Stimulated activated CD4-positive, alpha-beta T cell treated with anti-CD3 and anti-CD28 coated beads, Interleukin-2, amount 100 ng/mL, for 4 hours (primary cell): ENCODE data around the gene CLIP4.
"Not testable (repeated sequence)": the region's sequence is repeated elsewhere in the genome, so short reads cannot be mapped to it uniquely, and the experiment has no call there.

Source experiments
- DNase-seq: peaks from one replicate; pipeline ENCODE4 v3.0.0-alpha.2; 2020; ENCODE audit warnings: low read depth

CLIP4 gene

DNA sequence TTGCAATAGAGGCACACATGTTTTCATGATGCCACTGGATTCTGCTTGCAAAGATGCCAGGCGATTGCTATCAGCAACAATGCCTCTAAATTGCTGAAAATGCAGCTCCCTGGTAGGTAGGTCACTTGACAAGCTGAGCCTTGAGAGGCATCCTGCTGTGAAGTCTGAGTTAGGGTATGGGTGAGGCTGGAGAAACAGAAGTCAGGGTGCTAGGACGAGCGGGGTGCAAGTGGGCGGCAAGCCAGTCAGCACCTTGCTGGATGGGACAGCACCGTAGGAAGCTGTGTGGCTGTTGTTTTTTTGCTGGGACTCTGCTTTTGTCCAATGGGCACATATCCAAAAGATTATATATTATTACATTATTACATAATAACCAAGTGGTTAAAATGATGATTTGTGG lies 10.5 kb upstream of the CLIP4 start:
- DNase-seq = no peak

DNA sequence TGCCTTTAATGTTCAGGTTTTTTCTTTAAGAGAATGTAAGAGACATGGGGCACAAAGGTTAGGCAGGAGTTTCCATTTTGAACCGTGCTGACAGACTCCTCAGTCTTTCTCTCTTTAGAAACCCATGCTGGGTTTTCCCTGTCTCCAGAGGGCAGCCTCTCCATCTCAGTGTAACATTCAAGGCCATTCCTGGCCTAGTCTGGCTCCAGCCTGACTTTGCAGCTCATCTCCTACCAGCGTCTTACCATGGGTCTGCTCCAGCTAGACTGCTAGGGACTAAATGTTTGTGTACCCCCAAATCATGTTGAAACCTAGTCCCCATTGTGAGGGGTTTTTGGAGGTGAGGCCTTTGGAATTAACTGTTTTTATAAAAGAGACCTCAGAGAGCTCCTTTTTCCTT lies 9.8 kb upstream of the CLIP4 start:
- DNase-seq = no peak

DNA sequence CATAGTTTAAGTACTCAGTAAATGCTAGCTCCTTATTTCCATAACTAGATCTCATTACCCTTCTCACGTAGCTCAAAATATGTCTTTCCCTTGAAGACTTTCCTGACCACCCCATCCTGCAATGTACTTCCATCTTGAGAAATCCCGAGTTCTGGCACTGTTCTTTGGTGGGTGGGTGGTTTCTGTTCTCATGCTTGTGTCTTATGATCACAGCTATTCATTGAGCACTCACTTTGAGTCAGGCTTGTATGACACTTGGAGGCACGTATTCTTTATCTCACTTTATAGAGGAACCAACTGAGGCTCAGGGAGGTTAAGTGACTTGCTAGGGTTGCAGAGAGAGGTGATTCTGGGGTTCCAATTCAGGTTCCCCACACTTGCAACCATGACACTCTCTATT lies 9.0 kb upstream of the CLIP4 start:
- no peak for DNase-seq

DNA sequence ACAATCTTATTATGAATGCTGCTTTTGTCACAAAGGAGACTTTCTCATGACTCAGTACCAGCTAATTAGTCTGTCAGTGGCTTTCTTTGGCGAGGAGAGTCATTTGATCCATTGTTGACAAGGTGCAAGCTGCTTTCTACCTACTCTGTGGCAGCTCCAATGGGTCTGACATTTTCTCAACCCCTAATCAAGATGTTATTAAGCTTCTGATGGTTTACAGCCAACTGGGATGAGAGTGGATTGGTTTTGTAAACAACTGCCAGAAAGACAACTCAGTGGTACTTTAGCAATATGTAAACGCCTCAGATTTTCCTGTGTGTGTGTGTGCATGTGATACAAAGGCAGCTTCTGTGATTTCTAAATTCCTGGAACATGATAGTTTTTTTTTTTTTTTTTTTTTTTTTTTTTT lies 8.2 kb upstream of the CLIP4 start:
- no peak for DNase-seq

DNA sequence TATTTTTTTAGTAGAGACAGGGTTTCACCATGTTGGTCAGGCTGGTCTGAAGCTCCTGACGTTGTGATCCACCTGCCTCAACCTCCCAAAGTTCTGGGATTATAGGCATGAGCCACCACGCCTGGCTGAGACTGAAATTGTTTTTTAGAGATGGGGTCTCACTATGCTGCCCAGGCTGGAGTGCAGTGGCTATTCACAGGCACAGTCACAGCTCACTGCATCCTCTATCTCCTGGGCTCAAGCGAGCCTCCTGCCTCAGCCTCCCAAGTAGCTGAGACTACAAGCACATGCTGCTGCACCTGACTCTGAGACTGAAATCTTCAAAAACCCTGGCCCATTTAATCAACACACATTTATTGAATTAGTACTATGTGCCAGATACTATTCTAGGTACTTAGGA lies 7.7 kb upstream of the CLIP4 start:
- DNase-seq = not testable (repeated sequence)

DNA sequence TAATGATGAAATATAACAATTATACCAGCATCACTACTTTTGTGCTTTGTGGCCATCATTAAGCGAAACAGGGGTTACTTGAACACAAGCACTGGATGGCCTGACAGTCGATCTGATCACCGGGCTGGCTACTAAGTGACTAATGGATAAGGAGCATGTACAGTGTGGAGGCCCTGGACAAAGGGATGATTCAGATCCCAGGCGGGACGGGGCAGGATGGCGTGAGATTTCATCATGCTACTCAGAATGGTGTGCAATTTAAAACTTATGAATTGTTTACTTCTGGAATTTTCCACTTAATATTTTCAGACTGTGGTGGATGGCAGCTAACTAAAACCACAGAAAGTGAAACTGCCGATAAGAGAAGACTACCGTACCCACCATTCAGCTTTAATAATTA lies 7.0 kb upstream of the CLIP4 start:
- DNase-seq = no peak

DNA sequence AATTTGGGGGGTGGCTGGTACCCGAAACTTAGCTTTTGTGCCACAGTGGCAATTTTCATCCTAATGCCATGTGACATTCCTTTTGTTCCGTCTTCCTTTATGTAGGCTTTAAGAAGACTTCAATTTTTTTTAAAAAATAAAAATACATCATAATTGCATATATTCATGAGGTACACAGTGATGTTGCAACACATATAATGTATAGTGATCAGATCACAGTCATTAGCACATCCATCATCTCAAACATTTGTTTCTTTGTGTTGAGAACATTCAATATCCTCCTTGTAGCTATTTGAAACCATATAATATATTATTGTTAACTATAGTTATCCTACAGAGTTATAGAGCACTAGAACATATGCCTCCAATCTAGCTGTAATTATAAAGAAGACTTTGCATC lies 6.0 kb upstream of the CLIP4 start:
- no peak for DNase-seq

DNA sequence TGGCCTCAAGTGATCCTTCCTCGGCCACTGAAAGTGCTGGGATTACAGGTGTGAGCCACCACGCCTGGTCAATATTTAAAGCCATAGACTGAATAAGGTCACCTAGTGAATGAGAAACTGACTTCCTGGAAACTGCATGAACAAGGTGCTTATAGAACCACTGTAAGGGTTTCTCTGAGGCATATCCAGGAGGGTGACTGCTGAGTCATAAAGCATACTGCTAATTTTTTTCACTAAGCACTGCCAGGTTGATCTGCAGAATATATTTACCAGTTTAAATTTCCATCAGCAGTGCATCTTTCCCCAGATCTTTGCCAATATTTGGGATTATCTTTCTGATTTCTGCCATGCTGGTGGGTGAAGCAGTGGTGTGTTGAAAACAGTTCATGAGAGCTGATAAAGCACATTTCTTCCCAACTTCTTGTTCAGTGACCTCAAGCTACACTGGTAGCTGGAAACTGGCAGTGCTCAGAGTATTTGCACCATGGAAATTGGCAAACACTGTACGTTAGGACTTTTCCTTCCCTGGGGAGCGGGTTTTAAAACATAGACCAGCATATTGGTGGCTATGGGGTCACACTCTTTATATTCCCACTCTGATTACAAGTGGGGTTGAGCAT lies 4.2 kb upstream of the CLIP4 start:
- DNase-seq = no peak

DNA sequence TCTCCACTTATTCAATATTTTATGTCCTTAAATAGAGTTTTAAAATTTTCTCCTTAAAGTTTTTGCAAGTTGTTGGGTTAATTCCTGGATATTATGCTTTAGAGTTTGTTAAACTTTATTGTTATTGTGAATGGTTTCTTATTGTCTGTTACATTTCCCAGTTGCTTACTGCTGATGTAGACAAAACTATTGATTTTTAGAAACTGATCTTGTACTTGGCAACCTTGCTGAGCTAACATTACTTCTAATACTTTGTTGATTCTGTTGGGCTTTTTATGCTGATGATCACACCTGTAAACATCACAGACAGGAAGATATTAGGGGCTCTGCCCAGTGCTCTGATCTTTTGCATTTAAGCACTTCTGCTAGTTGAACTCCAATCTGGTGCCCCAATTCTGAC lies 2.8 kb upstream of the CLIP4 start:
- no peak for DNase-seq

DNA sequence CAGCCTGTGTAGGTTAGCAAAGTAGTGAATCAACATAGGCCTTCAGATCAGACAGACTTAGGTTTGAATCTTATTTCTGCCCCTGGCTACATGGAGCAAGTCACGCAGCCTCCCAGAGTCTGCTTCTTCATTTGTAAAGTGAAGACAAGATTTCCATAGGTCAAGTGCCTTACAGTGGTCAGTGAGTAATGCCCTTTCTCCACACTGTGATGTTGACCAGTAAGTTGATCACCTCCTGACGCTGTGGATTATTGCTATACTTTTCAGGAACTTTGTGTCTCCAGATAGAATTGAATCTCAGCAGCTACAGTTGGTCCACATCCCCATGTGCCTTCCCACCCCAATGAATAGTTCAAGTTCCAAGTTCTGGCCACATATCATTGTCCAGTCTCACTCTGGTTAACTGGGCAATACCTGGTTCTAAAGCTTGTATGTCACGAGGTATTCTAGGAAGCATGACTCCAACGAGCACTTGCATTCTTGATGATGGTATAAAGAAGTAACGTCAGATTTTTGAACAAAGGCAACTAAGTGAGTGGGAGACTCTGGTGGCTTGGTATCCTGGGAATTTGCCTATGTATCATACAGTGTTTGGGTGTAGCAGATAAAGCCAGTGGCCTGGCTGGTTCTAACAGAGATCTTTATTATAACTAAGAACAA lies 2.1 kb upstream of the CLIP4 start:
- no peak for DNase-seq

DNA sequence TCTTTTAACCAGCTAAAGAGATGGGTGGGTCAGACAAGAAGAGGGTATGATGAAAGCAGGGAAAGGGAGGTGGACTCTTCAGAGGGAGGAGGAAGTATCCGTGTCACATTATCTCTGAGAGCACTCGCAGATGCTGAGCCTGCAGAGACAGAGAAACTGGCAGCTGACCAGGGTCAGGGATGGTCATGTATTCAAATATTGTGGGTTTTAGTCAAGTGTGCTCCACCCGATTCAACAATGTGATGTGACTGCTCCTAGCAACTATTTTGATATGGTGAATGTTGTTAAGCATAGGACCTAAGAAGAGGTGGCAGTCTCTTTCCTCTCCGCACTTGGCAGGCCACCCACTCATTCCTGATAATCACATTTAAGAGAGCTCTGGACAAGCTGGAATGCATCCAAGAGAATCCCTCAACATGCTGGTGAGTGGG lies 1.3 kb upstream of the CLIP4 start:
- no peak for DNase-seq

DNA sequence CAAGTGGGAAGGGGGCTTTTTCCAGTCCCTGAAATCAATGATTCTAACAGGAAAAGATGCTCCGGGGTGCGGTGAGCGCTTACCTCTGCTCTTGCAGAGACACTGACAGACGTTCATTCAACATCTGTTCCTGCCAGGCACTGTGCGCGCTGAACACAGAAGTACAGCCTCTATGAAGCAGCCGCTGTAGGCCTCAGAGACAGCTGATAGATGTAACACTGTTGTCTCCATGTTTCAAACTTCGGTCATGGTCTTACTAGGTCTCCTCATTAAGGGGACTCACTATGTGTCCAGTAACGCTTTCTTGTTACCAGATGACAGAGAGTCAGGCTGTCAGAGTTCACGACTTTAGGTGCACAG lies 649 bp upstream of the CLIP4 start:
- DNase-seq = no peak

DNA sequence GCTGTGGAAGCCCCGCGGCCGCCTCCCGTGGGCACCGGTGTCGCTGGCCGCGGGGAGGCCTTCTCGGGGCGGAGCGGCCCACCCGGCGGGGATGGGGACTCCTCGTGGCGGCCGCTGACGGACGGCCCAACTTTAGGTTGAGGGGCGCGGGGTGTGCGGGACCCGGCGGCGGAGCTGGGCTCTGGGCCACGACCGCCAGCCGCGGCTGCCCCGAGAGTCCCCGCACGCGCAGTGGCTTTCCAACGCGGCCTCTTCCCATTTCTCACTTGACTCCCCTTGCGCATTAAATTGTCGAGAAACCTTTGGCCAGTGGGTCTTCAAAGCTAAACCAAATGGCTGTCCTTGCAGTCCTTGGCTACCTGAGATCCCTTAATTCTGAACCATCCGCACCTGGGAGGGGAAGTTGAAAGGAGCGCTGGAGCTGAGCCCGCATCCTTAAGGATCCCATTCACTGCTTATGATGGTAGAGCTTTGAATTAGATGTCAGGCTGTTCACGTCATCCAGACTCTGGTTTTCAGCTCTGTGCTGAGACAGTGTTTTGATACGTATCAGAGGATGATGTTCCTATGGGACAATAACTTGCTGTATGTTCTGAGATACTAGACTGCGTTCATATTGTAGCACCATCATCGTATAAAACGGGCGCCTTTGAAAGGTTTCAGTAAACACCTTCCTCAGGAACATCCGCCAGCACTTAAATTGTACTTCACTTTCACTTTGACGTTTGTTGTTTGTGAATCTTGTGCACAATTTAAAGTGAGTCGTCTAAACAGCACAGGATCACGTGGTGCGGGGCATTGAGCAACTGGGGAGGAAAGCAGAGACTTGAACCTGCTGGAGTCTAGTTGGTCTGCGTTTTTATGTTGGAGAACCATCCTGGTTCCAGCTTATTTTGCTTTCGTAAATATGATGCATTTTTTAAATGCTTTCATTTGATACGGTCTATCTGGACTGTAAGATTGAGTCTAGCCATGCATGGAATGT lies 874 bp downstream of the CLIP4 start:
- peak; percentile 54 for DNase-seq

DNA sequence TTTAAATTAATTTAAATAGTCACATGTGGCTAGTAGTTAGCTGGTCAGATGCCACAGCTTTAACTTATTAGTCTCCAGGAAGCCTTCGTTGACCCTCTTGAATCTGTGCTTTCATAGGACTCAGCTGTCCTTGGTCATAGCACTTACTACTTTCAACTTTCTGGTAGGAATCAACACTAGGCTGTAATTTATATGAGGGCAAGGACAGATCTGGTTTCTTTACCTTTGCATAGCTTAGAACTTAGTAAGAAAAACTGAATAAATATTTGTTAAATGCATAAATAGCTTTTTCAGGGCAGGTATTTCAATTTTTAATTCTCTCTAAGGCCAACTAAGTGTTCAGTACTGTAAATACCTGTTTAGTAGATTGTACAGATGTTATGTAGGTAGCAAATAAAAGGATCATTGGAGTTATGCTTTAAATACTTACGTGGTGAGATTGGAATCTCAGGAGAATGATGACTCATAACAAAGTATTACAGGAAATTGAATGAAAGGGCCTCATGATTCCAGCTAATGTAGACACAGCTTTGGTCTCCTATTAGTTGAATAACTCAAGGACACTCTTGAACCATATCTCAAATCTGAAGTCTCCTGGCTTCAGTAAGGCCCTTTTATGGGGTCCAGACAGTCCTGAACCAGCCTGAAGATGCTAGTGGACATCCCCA lies 2.6 kb downstream of the CLIP4 start:
- no peak for DNase-seq

DNA sequence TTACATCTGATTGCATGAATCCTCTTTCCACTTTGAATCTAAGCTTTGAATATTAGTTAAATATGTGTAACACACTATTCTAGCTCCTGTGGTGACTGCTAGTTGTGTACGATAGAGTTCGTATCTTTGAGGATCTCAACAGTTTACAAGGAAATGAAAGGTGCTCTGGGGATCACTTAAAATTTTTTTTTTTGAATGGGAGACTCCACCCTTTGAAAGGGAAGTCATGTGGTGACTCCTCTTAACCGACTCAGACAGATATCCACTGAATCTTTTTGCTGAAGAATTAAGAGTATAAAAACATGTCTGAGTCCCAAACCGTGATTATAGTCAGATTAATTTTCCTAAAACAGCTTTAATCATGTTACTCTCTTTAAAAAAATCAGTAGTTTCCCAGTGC lies 4.0 kb downstream of the CLIP4 start:
- DNase-seq = no peak

DNA sequence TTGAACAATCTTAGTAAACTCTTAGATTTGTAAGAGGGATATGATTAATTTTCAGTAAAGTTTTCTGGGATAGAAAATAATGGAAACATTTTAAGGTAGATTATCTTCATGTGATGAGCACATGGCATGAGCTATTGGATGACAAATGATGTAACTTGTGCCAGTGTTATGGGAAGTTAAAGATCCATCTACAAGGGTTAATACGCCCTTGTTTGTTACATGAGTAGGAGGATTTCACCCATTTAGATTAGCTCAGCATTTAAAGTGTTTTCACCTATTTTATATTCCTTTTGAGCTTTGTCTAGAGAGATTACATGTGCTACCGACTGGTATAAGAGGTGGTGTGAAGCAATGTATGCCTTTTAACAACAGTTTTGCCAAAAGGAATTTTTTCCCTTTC lies 5.6 kb downstream of the CLIP4 start:
- no peak for DNase-seq

DNA sequence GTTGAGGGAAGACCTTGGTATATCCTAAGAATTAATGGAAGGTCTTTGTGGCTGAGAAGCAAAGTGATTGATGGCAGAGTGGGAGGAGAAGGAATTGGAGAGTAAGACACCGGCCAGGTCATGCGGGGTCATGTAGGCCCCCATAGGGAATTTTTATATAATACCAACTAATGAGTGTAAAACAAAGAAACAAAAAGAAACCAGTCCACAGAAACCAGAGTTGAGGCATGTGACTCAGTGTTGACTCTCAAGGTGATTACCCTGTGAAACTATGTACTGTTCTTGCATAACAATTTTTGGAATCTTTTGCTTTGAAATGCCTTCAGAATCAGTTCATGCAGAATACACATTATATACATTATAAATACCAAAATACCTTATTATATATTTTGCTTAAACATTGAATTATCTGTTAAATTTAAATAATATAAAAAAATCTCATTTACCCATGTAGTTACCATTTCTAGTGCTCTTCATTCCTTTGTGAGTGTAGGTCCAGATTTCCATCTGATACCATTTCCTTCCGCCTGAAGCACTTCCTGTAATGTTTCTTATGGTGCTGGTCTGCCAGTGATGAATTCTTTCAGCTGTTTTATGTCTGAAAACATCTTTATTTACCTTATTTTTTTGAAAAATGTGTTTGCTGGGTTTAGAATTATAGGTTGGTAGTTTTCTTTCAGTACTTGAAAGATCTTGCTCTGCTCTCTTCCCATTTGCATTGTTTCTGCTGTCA lies 8.6 kb downstream of the CLIP4 start:
- DNase-seq = no peak

DNA sequence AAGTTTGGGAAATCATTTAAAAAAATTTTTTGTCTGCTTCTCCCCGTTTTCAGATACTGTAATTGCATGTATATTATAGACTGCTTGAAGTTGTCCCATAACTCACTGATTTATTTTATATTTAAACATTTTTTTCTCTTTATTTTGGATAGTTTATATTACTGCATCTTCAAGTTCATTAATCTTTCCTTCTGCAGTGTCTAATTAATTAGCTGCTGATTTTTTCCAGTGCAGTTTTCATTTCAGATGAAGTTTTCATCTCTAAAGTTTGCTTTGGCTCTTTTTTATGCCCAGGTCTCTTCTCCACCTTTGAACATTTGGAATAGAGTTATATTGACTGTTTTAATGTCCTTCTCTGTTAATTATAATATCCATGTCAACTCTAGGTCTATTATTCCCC lies 9.3 kb downstream of the CLIP4 start:
- DNase-seq = no peak

DNA sequence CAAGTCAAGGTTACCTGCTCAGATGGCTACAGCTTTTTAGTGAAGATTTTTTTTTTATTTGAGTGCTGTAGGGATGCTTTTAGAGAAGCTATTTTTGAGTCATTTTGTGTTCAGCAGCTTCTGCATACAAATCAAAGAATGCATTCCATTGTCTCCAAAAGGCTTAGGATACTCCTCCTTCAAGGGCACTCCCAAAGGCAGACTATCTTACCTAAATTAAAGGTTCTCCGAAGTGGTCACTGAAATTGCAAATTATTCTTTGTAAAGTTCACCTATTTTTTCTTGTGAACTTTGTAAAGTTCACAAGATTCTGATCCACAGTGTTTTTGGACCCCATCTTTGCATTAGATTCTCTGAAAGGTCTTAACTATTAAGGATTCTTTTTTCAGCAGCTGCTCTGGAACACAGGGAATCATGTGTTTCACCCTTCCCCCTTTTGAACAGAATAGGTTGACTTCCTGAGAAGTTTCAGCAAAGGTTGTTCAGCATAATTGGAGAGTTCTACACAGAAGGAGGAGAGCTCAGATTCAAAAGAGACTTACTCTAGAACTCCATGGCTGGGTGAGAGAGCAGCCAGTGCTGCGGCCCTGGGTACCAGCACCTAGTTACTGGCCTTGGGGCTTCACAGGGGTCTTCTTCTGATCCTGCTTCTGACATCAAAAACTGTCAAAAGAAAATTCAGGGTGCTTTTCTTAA lies 14.5 kb downstream of the CLIP4 start:
- DNase-seq = no peak

DNA sequence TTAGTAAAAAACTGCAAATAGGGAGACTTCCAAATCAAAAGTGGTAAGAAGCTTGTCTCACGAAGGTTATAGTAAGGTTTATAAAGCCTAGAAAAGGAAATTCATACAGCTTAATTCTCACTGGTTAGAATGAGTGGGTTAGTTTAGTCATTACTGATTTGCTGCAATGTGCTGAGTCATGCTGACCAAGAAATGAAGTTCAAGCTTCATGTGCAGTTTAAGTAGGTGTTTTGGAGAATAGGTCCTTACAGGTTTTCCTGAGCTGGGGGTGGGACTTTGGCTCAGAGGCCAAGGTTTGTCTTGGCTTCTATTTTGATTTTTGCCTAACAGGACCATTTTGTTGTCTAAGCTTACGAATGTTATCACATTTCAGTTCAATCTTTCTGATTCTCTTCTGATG lies 15.1 kb downstream of the CLIP4 start:
- no peak for DNase-seq

DNA sequence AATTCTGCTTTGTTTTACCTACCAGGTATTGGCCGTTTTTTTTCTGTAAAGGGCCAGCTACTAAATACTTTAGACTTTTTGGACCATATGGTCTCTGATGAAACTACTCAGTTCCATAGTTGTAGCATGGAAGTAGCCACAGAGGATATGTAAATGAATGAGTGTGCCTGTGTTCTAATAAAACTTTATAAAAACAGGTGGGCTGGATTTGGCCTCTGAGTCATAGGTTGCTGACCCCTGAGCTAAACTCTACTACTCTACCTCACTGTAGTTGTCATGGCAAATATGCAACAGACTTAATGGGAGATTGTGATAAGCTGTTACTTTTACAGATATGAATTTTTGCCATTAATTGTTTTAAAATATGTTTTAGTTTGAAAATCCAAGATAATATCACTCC lies 19.7 kb downstream of the CLIP4 start:
- no peak for DNase-seq
